DOHH2 (cell line): ENCODE measurements around the gene PTPN2.

Experiments used
- H3F3A ChIP-seq: fragments of 200-600 bp; sonication (generic), shearing (Covaris generic); 2 replicates; pipeline ENCODE4 v1.6.0; 2016; ENCODE audit warnings: antibody characterized with exemption, mild to moderate bottlenecking; ENCODE audit not compliant: control insufficient read depth, insufficient read depth
- H3K27ac ChIP-seq: fragments of 200-600 bp; sonication (generic); 2 replicates; pipeline ENCODE4 v1.5.1; 2014; ENCODE audit warnings: low read depth, mild to moderate bottlenecking, low read length, moderate library complexity
- H3K27me3 ChIP-seq: fragments of 200-600 bp; sonication (generic); 2 replicates; pipeline ENCODE4 v1.6.1; 2014; ENCODE audit warnings: mild to moderate bottlenecking, low read length, mixed read lengths; ENCODE audit not compliant: control insufficient read depth
- H3K36me3 ChIP-seq: fragments of 200-600 bp; sonication (generic); 2 replicates; pipeline ENCODE4 v1.6.1; 2014; ENCODE audit warnings: mild to moderate bottlenecking, low read length, moderate library complexity, mixed read lengths; ENCODE audit not compliant: control insufficient read depth
- H3K4me1 ChIP-seq: fragments of 200-600 bp; sonication (generic); 2 replicates; pipeline ENCODE4 v1.6.1; 2014; ENCODE audit warnings: mild to moderate bottlenecking, low read length, mixed read lengths; ENCODE audit not compliant: control insufficient read depth
- H3K4me2 ChIP-seq: fragments of 200-600 bp; sonication (generic); 2 replicates; pipeline ENCODE4 v1.6.0; 2014; ENCODE audit warnings: mild to moderate bottlenecking, low read length, moderate library complexity
- H3K4me3 ChIP-seq: fragments of 200-600 bp; sonication (generic); 2 replicates; pipeline ENCODE4 v1.5.1; 2014; ENCODE audit warnings: mild to moderate bottlenecking, low read length, mixed read lengths
- H3K79me2 ChIP-seq: fragments of 200-600 bp; sonication (generic); 2 replicates; pipeline ENCODE4 v1.6.1; 2014; ENCODE audit warnings: mild to moderate bottlenecking, low read length, mixed read lengths; ENCODE audit not compliant: control insufficient read depth
- H3K9me2 ChIP-seq: fragments of 200-600 bp; sonication (generic); replicated peaks from 2 replicates; pipeline ENCODE4 v1.6.1; 2014; ENCODE audit warnings: mild to moderate bottlenecking, low read length, mixed read lengths; ENCODE audit not compliant: control insufficient read depth
- H3K9me3 ChIP-seq: fragments of 200-600 bp; sonication (generic); 2 replicates; pipeline ENCODE4 v1.6.1; 2014; ENCODE audit warnings: antibody characterized with exemption, low read length, mixed read lengths; ENCODE audit not compliant: control insufficient read depth, insufficient read depth
- H4K20me1 ChIP-seq: fragments of 200-600 bp; sonication (generic); 2 replicates; pipeline ENCODE4 v1.6.0; 2014; ENCODE audit warnings: low read depth, mild to moderate bottlenecking, antibody characterized with exemption, low read length, moderate library complexity; ENCODE audit not compliant: control insufficient read depth, insufficient read depth
- EZH2phosphoT487 ChIP-seq: fragments of 200-600 bp; sonication (generic); IDR thresholded peaks from 2 replicates; pipeline ENCODE4 v1.6.1; 2017; ENCODE audit warnings: borderline replicate concordance, mild to moderate bottlenecking, antibody characterized with exemption, low read length, moderate library complexity, mixed read lengths
- TF ChIP-seq, protein P1 (sequence below): fragments of 200-600 bp; sonication (generic); IDR thresholded peaks from one replicate; pipeline ENCODE4 v1.5.1; 2014; ENCODE audit warnings: antibody characterized with exemption, mild to moderate bottlenecking, low read depth, low read length; ENCODE audit not compliant: poor library complexity, severe bottlenecking

Gene PTPN2

DNA sequence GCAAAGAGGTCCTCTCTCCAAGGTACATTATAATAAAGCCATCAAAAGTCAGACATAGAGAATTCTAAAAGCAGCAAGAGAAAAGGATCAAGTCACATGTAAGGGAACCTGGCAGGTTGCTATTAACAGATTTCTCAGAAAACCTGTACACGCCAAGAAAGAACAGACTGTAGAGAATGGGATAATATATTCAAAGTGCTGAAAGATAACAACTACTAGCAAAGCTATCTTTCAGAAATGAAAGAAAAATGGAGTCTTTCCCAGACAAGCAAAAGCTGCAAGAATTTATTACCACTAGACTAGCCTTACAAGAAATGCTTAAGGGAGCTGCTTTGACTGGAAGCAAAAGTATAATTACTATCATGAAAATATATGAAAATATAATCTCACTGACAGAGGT, 81.5 kb downstream of the PTPN2 start:
- TF ChIP-seq, protein P1, sequence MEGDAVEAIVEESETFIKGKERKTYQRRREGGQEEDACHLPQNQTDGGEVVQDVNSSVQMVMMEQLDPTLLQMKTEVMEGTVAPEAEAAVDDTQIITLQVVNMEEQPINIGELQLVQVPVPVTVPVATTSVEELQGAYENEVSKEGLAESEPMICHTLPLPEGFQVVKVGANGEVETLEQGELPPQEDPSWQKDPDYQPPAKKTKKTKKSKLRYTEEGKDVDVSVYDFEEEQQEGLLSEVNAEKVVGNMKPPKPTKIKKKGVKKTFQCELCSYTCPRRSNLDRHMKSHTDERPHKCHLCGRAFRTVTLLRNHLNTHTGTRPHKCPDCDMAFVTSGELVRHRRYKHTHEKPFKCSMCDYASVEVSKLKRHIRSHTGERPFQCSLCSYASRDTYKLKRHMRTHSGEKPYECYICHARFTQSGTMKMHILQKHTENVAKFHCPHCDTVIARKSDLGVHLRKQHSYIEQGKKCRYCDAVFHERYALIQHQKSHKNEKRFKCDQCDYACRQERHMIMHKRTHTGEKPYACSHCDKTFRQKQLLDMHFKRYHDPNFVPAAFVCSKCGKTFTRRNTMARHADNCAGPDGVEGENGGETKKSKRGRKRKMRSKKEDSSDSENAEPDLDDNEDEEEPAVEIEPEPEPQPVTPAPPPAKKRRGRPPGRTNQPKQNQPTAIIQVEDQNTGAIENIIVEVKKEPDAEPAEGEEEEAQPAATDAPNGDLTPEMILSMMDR: no peak
- H3K4me2 ChIP-seq: no peak overlapping the region
- peaks cover 15% of the 10 kb centered on the region for H3K36me3 ChIP-seq
- H3K27me3 ChIP-seq: no peaks in the 10 kb centered on the region
- no peaks in the 10 kb centered on the region for H3K9me3 ChIP-seq
- no peaks in the 10 kb centered on the region for H4K20me1 ChIP-seq
- no peaks in the 10 kb centered on the region for H3K79me2 ChIP-seq
- peaks cover 9% of the 10 kb centered on the region for H3K4me1 ChIP-seq
- no peaks in the 10 kb centered on the region for H3F3A ChIP-seq
- H3K4me3 ChIP-seq: no peak overlapping the region
- no peak overlapping the region for H3K27ac ChIP-seq
- H3K9me2 ChIP-seq: no peaks in the 10 kb centered on the region

DNA sequence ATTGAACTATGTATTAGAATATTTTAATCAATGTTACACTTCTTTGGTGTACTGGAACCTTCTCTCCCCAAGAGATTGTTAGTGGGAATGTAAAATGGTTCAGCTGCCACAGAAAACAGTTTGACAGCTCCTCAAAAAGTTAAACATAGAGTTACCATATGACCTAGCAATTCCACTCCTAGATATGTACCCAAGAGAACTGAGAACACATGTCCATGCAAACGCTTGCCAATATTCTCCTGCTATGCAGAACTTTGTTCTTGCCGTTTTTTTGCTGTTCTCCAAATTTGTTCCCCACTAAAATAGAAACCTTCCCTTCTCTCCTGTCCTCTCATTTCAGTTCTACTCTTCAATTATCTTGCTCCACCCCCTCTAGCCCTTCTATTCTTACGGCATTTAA, 87.6 kb downstream of the PTPN2 start:
- Histone ChIP-seq H3K4me1 (no peaks in the 10 kb centered on the region), H3K9me3 (no peaks in the 10 kb centered on the region), H3K36me3 (peaks cover 16% of the 10 kb centered on the region), H3K79me2 (no peaks in the 10 kb centered on the region), H3K4me2 (no peak overlapping the region), H3K27ac (no peak overlapping the region), H3F3A (no peaks in the 10 kb centered on the region), H3K9me2 (no peaks in the 10 kb centered on the region), H3K27me3 (no peaks in the 10 kb centered on the region), H3K4me3 (no peak overlapping the region), H4K20me1 (no peaks in the 10 kb centered on the region)
- no peak for TF ChIP-seq EZH2phosphoT487
- TF ChIP-seq, protein P1: no peak

DNA sequence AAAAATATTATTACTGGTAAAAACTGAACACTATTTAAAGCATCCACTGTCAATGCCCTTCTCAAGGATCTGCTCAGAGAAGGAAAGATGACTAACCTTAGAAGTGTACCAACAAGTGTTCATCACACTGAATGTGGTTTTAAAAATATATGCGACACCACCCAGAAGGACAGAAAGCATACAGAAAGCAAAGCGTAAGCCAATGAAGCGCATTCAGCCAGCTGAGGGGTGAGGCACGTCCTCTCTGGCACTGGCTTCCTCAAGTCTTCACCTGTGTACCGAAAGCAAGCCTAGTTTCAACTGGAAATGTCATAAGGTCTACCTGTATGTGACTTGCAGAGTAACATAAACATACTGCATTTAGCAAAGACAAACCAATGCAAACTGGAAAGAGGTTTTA, 92.4 kb downstream of the PTPN2 start:
- no peaks in the 10 kb centered on the region for H3K4me1 ChIP-seq

More for the DNA sequence above, 92.4 kb downstream of the PTPN2 start:
- Histone ChIP-seq H3K9me2 (no peaks in the 10 kb centered on the region), H3K36me3 (peaks cover 6% of the 10 kb centered on the region; the same call in 1 of the 2 replicates), H3K79me2 (no peaks in the 10 kb centered on the region), H3K4me3 (no peak overlapping the region), H3K9me3 (no peaks in the 10 kb centered on the region), H4K20me1 (no peaks in the 10 kb centered on the region), H3K4me2 (no peak overlapping the region), H3K27ac (no peak overlapping the region), H3F3A (no peaks in the 10 kb centered on the region), H3K27me3 (no peaks in the 10 kb centered on the region)
- no peak for TF ChIP-seq EZH2phosphoT487
- TF ChIP-seq, protein P1: no peak
